ENCODE data around the gene SLC29A2. TPM values are rescaled to one million over a fixed set of nuclear protein-coding genes. Genes with fewer than 3 reads are reported as not detected.
A peak's percentile ranks its signal among the peaks of the same experiment; 100 is the strongest.

The SLC29A2 gene
- total RNA-seq, 1 experiment from 2014 or later = 30.2 TPM

DNA sequence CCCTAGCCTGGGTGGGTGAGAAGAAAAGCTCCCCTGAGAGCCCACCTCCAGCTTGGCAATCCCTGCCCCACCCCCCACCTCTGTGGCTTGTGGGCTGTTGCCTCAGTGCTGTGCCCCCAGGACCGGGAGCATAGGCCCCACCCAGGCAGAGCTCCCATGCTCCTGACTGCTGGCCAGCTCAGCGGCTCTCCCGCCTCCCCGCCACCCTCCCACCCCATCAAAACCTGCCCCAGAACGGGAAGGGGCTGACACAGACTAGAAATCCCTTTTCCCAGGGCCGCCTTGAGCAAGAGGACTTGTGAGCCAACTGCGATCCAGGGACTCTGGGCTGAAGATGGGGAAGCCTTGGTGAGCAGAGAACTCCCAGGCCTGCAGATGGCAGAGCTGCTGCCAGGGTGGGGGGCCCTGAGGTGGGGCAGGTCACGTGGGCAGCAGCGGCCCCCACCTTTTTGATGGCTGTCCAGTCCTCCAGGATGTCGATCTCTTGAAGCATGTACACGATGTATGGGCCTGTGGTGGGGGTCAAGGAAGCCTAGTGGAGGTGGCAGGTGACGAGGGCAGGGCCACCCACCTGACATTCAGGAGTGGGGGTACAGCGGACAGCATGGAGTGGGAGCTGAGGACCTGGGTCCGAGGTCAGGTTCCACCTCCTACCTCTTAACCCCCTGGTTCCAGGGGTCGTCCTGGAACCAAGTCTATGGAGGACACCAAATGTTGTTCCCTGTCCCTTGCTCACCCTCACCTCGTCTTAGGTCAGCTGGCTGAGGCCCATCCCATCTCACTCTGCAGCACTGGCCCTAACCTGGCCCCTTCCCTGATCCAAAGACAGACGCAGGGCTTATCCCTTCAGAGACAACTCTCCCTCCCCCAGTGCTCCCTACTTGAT, 33.0 kb downstream of the SLC29A2 start (continued):
- no peak for TF ChIP-seq MYBL2 (CRISPR knock-in tag; IDR thresholded peaks at IDR 0.05)
- TF ChIP-seq FOXK1 (CRISPR knock-in tag; IDR thresholded peaks at IDR 0.05) = no peak
- TF ChIP-seq ZNF263 (CRISPR knock-in tag; IDR thresholded peaks at IDR 0.05; ENCODE audit: low read depth) = no peak
- no peak for TF ChIP-seq SMAD4 (CRISPR knock-in tag; IDR thresholded peaks at IDR 0.05)
- no peak for TF ChIP-seq OVOL2 (CRISPR knock-in tag; IDR thresholded peaks at IDR 0.05; ENCODE audit: borderline replicate concordance)
- TF ChIP-seq, protein P1, sequence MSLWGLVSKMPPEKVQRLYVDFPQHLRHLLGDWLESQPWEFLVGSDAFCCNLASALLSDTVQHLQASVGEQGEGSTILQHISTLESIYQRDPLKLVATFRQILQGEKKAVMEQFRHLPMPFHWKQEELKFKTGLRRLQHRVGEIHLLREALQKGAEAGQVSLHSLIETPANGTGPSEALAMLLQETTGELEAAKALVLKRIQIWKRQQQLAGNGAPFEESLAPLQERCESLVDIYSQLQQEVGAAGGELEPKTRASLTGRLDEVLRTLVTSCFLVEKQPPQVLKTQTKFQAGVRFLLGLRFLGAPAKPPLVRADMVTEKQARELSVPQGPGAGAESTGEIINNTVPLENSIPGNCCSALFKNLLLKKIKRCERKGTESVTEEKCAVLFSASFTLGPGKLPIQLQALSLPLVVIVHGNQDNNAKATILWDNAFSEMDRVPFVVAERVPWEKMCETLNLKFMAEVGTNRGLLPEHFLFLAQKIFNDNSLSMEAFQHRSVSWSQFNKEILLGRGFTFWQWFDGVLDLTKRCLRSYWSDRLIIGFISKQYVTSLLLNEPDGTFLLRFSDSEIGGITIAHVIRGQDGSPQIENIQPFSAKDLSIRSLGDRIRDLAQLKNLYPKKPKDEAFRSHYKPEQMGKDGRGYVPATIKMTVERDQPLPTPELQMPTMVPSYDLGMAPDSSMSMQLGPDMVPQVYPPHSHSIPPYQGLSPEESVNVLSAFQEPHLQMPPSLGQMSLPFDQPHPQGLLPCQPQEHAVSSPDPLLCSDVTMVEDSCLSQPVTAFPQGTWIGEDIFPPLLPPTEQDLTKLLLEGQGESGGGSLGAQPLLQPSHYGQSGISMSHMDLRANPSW (CRISPR knock-in tag; conservative IDR thresholded peaks at IDR 0.05; ENCODE audit: low read depth) = no peak

DNA sequence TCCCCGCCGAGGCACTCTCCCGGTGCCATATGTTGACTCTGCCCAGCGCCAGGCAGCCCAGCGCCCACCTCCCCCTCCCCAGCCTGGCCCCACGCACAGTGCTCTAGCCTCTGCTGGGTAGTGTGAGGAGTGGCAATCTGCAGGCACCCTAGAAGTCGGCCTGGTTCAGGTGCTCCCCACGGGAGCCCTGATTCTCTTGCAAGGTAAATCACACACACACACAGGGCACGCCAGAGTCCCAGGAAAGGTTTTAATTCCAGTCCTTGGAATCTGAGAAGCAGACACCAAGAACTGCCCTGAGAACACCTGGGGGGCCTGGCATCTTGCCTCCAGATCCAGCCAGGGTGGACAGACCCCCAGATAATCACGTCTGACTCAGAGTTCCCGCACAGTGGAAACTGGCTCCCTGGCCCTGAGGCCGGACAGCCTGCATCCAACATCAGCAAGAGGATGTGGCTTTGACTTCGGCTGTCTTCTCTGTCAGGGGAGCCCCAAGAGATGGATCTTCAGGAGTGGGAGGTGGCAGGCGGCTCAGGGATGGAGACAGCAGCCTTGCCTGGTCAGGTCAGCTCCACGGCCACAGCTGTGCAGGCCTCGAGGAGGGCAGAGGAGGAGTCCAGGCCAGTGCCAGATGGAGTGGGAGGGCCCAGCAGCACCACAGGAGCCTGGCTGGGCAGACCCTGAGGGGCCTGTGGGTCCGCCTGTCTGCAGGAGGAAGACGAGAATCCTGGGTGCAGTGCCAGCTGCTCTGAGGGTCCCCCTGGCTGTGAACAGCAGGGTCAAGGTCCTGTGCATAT, 34.3 kb downstream of the SLC29A2 start:
- Mint-ChIP-seq H3K4me3 (no peak overlapping the region), H3K27ac (0 out of 2 replicates have a peak overlapping the region, but pooled peaks have one; percentile 78), H3K4me1 (peaks cover 16% of the 10 kb centered on the region), H3K9me3 (no peaks in the 10 kb centered on the region), H3K27me3 (ENCODE audit: low read depth) (no peaks in the 10 kb centered on the region), H3K36me3 (peaks cover 10% of the 10 kb centered on the region)
- ATAC-seq (no peak), DNase-seq (ENCODE audit: low spot score) (no peak)
- ChIA-PET CTCF (interaction anchor here (0.5 to 8.7 kb wide), 8 partner anchors 9 to 81 kb away, joined by 3 to 319 read pairs (median 4); no protein-coding TSS in a partner anchor), POLR2A (interaction anchor here (1.3 kb wide), 1 partner anchor 25 kb away, joined by 5 read pairs; no protein-coding TSS in a partner anchor)
- TF ChIP-seq MYBL2 (CRISPR knock-in tag; IDR thresholded peaks at IDR 0.05) = no peak
- TF ChIP-seq, protein P2, sequence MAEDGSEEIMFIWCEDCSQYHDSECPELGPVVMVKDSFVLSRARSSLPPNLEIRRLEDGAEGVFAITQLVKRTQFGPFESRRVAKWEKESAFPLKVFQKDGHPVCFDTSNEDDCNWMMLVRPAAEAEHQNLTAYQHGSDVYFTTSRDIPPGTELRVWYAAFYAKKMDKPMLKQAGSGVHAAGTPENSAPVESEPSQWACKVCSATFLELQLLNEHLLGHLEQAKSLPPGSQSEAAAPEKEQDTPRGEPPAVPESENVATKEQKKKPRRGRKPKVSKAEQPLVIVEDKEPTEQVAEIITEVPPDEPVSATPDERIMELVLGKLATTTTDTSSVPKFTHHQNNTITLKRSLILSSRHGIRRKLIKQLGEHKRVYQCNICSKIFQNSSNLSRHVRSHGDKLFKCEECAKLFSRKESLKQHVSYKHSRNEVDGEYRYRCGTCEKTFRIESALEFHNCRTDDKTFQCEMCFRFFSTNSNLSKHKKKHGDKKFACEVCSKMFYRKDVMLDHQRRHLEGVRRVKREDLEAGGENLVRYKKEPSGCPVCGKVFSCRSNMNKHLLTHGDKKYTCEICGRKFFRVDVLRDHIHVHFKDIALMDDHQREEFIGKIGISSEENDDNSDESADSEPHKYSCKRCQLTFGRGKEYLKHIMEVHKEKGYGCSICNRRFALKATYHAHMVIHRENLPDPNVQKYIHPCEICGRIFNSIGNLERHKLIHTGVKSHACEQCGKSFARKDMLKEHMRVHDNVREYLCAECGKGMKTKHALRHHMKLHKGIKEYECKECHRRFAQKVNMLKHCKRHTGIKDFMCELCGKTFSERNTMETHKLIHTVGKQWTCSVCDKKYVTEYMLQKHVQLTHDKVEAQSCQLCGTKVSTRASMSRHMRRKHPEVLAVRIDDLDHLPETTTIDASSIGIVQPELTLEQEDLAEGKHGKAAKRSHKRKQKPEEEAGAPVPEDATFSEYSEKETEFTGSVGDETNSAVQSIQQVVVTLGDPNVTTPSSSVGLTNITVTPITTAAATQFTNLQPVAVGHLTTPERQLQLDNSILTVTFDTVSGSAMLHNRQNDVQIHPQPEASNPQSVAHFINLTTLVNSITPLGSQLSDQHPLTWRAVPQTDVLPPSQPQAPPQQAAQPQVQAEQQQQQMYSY (CRISPR knock-in tag; IDR thresholded peaks at IDR 0.05) = no peak

DNA sequence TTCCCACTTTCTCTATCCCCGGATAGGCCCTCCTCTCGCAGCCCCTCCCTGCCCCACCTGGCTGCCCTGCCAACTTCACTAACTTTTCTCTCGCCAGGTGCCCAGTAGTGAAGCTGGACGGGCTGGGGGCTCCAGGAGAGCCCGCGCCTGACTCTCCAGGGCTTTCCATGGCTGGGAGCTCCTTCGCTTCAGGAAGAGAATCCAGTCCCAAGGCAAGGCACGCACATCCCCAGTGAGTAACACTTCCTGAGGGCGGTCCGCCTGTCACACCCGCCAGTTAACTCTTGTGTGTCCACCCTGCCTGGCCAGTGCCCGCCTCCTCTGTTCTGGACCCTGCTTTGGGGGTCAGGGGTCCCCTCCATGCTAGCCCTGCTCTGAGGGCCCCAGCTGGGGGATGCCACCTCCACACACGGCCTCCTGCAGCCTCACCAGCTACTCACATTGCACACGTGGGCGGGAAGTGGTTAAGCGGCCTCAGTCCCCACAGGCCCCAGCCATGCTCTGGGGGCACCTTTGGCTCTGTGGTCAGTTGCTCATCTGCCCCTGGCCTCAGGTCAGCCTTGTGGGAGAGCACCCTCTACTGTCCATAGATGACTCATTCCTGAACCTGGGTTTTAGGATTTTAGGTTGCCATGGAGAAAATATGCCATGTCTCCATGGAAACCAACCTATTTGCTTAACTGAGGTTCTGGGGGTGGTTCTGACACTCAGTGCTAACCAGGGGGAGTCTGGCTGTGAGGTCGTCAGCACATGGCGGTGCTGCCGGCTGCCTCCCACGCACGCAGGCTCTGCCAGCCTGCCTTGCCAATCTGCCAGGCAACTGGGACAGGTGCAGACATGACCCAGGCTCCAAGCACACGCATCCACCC, 35.1 kb downstream of the SLC29A2 start, which contains the start of gene RIN1:
Gene RIN1 (minus strand): TSS at position 201 of the 869 bp plus-strand sequence. CDS start 32 bp downstream, at position 169.
- peak within 1 kb of the TSS; percentile 82 for H3K4me3 Mint-ChIP-seq
- H3K27ac Mint-ChIP-seq = 0 out of 2 replicates have a peak within 1 kb of the TSS, but pooled peaks have one; percentile 78
- ChIA-PET POLR2A (interaction anchor here (0.5 to 2.5 kb wide), 5 partner anchors 8 to 47 kb away, joined by 3 to 20 read pairs (median 4); partner anchors contain the start of genes BRMS1 and YIF1A), CTCF (interaction anchor here (0.5 to 8.7 kb wide), 22 partner anchors 8 to 291 kb away, joined by 3 to 319 read pairs (median 5); partner anchors contain the start of genes BRMS1, CD248, RAB1B and YIF1A)
- H3K27me3 Mint-ChIP-seq (ENCODE audit: low read depth) = no peaks in the 10 kb centered on the region
- peak; percentile 57 for DNase-seq (ENCODE audit: low spot score)
- H3K36me3 Mint-ChIP-seq = peaks cover 3% of the 10 kb centered on the region
- ATAC-seq = peak; percentile 70
- H3K9me3 Mint-ChIP-seq = no peaks in the 10 kb centered on the region
- peaks cover 16% of the 10 kb centered on the region for H3K4me1 Mint-ChIP-seq
- TF ChIP-seq SP1 (CRISPR knock-in tag; conservative IDR thresholded peaks at IDR 0.05) (0 out of 2 replicates have a peak, but pooled peaks have one; percentile 46), NR2C2 (CRISPR knock-in tag; IDR thresholded peaks at IDR 0.05) (no peak), GABPB1 (CRISPR knock-in tag; IDR thresholded peaks at IDR 0.05) (peak; percentile 79), ZNF423 (CRISPR knock-in tag; IDR thresholded peaks at IDR 0.05) (no peak), IRF2 (CRISPR knock-in tag; IDR thresholded peaks at IDR 0.05; ENCODE audit: borderline replicate concordance, low read depth) (no peak), OVOL2 (CRISPR knock-in tag; IDR thresholded peaks at IDR 0.05; ENCODE audit: borderline replicate concordance) (no peak), CREM (CRISPR knock-in tag; IDR thresholded peaks at IDR 0.05) (0 out of 2 replicates have a peak, but pooled peaks have one; percentile 39), FOXK1 (CRISPR knock-in tag; IDR thresholded peaks at IDR 0.05) (0 out of 2 replicates have a peak, but pooled peaks have one; percentile 10)
- TF ChIP-seq, protein P3, sequence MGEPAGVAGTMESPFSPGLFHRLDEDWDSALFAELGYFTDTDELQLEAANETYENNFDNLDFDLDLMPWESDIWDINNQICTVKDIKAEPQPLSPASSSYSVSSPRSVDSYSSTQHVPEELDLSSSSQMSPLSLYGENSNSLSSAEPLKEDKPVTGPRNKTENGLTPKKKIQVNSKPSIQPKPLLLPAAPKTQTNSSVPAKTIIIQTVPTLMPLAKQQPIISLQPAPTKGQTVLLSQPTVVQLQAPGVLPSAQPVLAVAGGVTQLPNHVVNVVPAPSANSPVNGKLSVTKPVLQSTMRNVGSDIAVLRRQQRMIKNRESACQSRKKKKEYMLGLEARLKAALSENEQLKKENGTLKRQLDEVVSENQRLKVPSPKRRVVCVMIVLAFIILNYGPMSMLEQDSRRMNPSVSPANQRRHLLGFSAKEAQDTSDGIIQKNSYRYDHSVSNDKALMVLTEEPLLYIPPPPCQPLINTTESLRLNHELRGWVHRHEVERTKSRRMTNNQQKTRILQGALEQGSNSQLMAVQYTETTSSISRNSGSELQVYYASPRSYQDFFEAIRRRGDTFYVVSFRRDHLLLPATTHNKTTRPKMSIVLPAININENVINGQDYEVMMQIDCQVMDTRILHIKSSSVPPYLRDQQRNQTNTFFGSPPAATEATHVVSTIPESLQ (CRISPR knock-in tag; IDR thresholded peaks at IDR 0.05) = no peak
- TF ChIP-seq, protein P4, sequence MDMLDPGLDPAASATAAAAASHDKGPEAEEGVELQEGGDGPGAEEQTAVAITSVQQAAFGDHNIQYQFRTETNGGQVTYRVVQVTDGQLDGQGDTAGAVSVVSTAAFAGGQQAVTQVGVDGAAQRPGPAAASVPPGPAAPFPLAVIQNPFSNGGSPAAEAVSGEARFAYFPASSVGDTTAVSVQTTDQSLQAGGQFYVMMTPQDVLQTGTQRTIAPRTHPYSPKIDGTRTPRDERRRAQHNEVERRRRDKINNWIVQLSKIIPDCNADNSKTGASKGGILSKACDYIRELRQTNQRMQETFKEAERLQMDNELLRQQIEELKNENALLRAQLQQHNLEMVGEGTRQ (CRISPR knock-in tag; IDR thresholded peaks at IDR 0.05) = 0 out of 2 replicates have a peak, but pooled peaks have one; percentile 24
- TF ChIP-seq, protein P5, sequence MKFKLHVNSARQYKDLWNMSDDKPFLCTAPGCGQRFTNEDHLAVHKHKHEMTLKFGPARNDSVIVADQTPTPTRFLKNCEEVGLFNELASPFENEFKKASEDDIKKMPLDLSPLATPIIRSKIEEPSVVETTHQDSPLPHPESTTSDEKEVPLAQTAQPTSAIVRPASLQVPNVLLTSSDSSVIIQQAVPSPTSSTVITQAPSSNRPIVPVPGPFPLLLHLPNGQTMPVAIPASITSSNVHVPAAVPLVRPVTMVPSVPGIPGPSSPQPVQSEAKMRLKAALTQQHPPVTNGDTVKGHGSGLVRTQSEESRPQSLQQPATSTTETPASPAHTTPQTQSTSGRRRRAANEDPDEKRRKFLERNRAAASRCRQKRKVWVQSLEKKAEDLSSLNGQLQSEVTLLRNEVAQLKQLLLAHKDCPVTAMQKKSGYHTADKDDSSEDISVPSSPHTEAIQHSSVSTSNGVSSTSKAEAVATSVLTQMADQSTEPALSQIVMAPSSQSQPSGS (CRISPR knock-in tag; IDR thresholded peaks at IDR 0.05; ENCODE audit: borderline replicate concordance, low read depth) = no peak

Measured in WTC11 (cell line).